ENCODE measurements around the gene LYSMD2. TPM values are rescaled to one million over a fixed set of nuclear protein-coding genes. Genes with fewer than 3 reads are reported as not detected.

Gene LYSMD2
- total RNA-seq, 1 experiment from 2014 or later, result 2.9 TPM

GRCh38 chr15:51750186-51750585 is 12.7 kb upstream of the LYSMD2 start:
- POLR2A ChIA-PET (ENCODE audit: low non-redundant PET), result no interaction called here
- intact Hi-C loops (cut with micrococcal nuclease; ENCODE audit: unreplicated experiment), result no loop called here
- H3K9me3 ChIP-seq (ENCODE audit: low read depth, low read length, poor library complexity, severe bottlenecking), result no peaks in the 10 kb centered on the region
- H3K27ac ChIP-seq (ENCODE audit: low read depth, low read length, poor library complexity, severe bottlenecking), result no peak overlapping the region
- CTCF ChIA-PET, result no interaction called here
- peaks cover 82% of the 10 kb centered on the region for H3K27me3 ChIP-seq (replicated peaks; ENCODE audit: insufficient read depth, low read depth, low read length, poor library complexity)
- TF ChIP-seq CTCF (conservative IDR thresholded peaks at IDR 0.05; ENCODE audit: low read depth, low read length), result no peak
- no peak for TF ChIP-seq EZH2 (IDR thresholded peaks at IDR 0.05; ENCODE audit: borderline replicate concordance, low read depth, low read length, poor library complexity, severe bottlenecking)
- no peaks in the 10 kb centered on the region for H3K36me3 ChIP-seq (ENCODE audit: insufficient read depth, low read length, poor library complexity, severe bottlenecking)
- H3K4me1 ChIP-seq (ENCODE audit: insufficient read depth, low read length, poor library complexity, severe bottlenecking), result no peaks in the 10 kb centered on the region
- no peak for DNase-seq (ENCODE audit: low spot score)
- H3K4me3 ChIP-seq (ENCODE audit: low read depth, low read length, poor library complexity, severe bottlenecking), result no peak overlapping the region
- no TSS peak for BruUV-seq (replicated peaks)

- H3K36me3 ChIP-seq (ENCODE audit: insufficient read depth, low read length, poor library complexity, severe bottlenecking), result no peaks in the 10 kb centered on the region
- intact Hi-C loops (cut with micrococcal nuclease; ENCODE audit: unreplicated experiment), result no loop called here
- peaks cover 82% of the 10 kb centered on the region for H3K27me3 ChIP-seq (replicated peaks; ENCODE audit: insufficient read depth, low read depth, low read length, poor library complexity)
- CTCF ChIA-PET, result no interaction called here
- BruUV-seq (replicated peaks), result no TSS peak
- H3K9me3 ChIP-seq (ENCODE audit: low read depth, low read length, poor library complexity, severe bottlenecking), result no peaks in the 10 kb centered on the region
- no peak for DNase-seq (ENCODE audit: low spot score)
- no peak overlapping the region for H3K4me3 ChIP-seq (ENCODE audit: low read depth, low read length, poor library complexity, severe bottlenecking)
- no peak overlapping the region for H3K27ac ChIP-seq (ENCODE audit: low read depth, low read length, poor library complexity, severe bottlenecking)
- POLR2A ChIA-PET (ENCODE audit: low non-redundant PET), result no interaction called here
- H3K4me1 ChIP-seq (ENCODE audit: insufficient read depth, low read length, poor library complexity, severe bottlenecking), result no peaks in the 10 kb centered on the region
- TF ChIP-seq CTCF (conservative IDR thresholded peaks at IDR 0.05; ENCODE audit: low read depth, low read length) (no peak), EZH2 (IDR thresholded peaks at IDR 0.05; ENCODE audit: borderline replicate concordance, low read depth, low read length, poor library complexity, severe bottlenecking) (no peak)
These were observed 11.9 kb upstream of the LYSMD2 start for GRCh38 chr15:51749307-51749706.

GRCh38 chr15:51739061-51739712 is 1.7 kb upstream of the LYSMD2 start:
- Histone ChIP-seq H3K27ac (ENCODE audit: low read depth, low read length, poor library complexity, severe bottlenecking) (no peak overlapping the region), H3K4me3 (ENCODE audit: low read depth, low read length, poor library complexity, severe bottlenecking) (no peak overlapping the region), H3K9me3 (ENCODE audit: low read depth, low read length, poor library complexity, severe bottlenecking) (no peaks in the 10 kb centered on the region), H3K36me3 (ENCODE audit: insufficient read depth, low read length, poor library complexity, severe bottlenecking) (no peaks in the 10 kb centered on the region), H3K27me3 (replicated peaks; ENCODE audit: insufficient read depth, low read depth, low read length, poor library complexity) (peaks cover 4% of the 10 kb centered on the region), H3K4me1 (ENCODE audit: insufficient read depth, low read length, poor library complexity, severe bottlenecking) (no peaks in the 10 kb centered on the region)
- ChIA-PET POLR2A (ENCODE audit: low non-redundant PET) (no interaction called here), CTCF (no interaction called here)
- TF ChIP-seq CTCF (conservative IDR thresholded peaks at IDR 0.05; ENCODE audit: low read depth, low read length) (no peak), EZH2 (IDR thresholded peaks at IDR 0.05; ENCODE audit: borderline replicate concordance, low read depth, low read length, poor library complexity, severe bottlenecking) (no peak)
- intact Hi-C loops (cut with micrococcal nuclease; ENCODE audit: unreplicated experiment), result no loop called here
- DNase-seq (ENCODE audit: low spot score), result no peak
- BruUV-seq (replicated peaks), result no TSS peak
